ENCODE measurements around the gene BCAS4. TPM values are rescaled to one million over a fixed set of nuclear protein-coding genes. Genes with fewer than 3 reads are reported as not detected.

The BCAS4 gene
- total RNA-seq, 1 experiment from 2014 or later = 29.9 TPM

GRCh38 chr20:50911030-50911429, 116.2 kb downstream of the BCAS4 start:
- POLR2A ChIA-PET = interaction anchor here (0.5 to 2.0 kb wide), 5 partner anchors 13 to 120 kb away, joined by 3 to 23 read pairs (median 5); partner anchors contain the start of genes ADNP and DPM1

GRCh38 chr20:50911716-50912115, 116.9 kb downstream of the BCAS4 start:
- H3K27ac Mint-ChIP-seq (ENCODE audit: unreplicated experiment) = peak overlapping the region; percentile 22
- TF ChIP-seq CTCF (IDR thresholded peaks at IDR 0.05; ENCODE audit: insufficient read depth in 1 of 2, low read depth in 1 of 2, low read length in 1 of 2, severe bottlenecking in 1 of 2, unreplicated experiment in 1 of 2) = no peak
- Histone ChIP-seq H3K27me3 (replicated peaks; ENCODE audit: control insufficient read depth, insufficient read depth, low read length) (no peaks in the 10 kb centered on the region), H3K9me3 (no peaks in the 10 kb centered on the region), H3K36me3 (ENCODE audit: control insufficient read depth, insufficient read depth, low read length) (peaks cover 6% of the 10 kb centered on the region), H3K4me3 (ENCODE audit: low read depth, low read length) (no peak overlapping the region), H3K4me1 (peaks cover 54% of the 10 kb centered on the region)
- CTCF ChIA-PET = interaction anchor here (0.9 to 2.4 kb wide), 7 partner anchors 18 to 121 kb away, joined by 3 to 17 read pairs (median 8); partner anchors contain the start of genes ADNP and BCAS4
- H3K4me1 Mint-ChIP-seq (ENCODE audit: low read depth, unreplicated experiment) = peaks cover 73% of the 10 kb centered on the region
- intact Hi-C loops (cut with micrococcal nuclease; ENCODE audit: unreplicated experiment) = loop anchor here (1.0 to 10.0 kb wide), 3 partner anchors 16 to 397 kb away; partner anchors contain the start of gene PTPN1
- H3K4me3 Mint-ChIP-seq (ENCODE audit: unreplicated experiment) = peak overlapping the region; percentile 44
- peak in 1 of 2 experiments; percentile 54 for DNase-seq
- BruUV-seq (replicated peaks) = no TSS peak
- no peaks in the 10 kb centered on the region for H3K9me3 Mint-ChIP-seq (ENCODE audit: unreplicated experiment)
- no peaks in the 10 kb centered on the region for H3K27me3 Mint-ChIP-seq (ENCODE audit: insufficient read depth, unreplicated experiment)
- POLR2A ChIA-PET = interaction anchor here (0.7 to 2.0 kb wide), 4 partner anchors 12 to 121 kb away, joined by 3 to 23 read pairs (median 5); partner anchors contain the start of genes ADNP and DPM1
- H3K36me3 Mint-ChIP-seq (ENCODE audit: insufficient read depth, unreplicated experiment) = peaks cover 81% of the 10 kb centered on the region

More at GRCh38 chr20:50911030-50911429, 116.2 kb downstream of the BCAS4 start:
- H3K9me3 Mint-ChIP-seq (ENCODE audit: unreplicated experiment) = no peaks in the 10 kb centered on the region
- H3K36me3 Mint-ChIP-seq (ENCODE audit: insufficient read depth, unreplicated experiment) = peaks cover 82% of the 10 kb centered on the region
- H3K36me3 ChIP-seq (ENCODE audit: control insufficient read depth, insufficient read depth, low read length) = peaks cover 6% of the 10 kb centered on the region
- intact Hi-C loops (cut with micrococcal nuclease; ENCODE audit: unreplicated experiment) = loop anchor here (1.0 to 10.0 kb wide), 3 partner anchors 16 to 396 kb away; partner anchors contain the start of gene PTPN1
- H3K27ac Mint-ChIP-seq (ENCODE audit: unreplicated experiment) = peak overlapping the region; percentile 22
- no TSS peak for BruUV-seq (replicated peaks)
- peaks cover 47% of the 10 kb centered on the region for H3K4me1 ChIP-seq
- H3K4me3 ChIP-seq (ENCODE audit: low read depth, low read length) = no peak overlapping the region
- TF ChIP-seq CTCF (IDR thresholded peaks at IDR 0.05; ENCODE audit: insufficient read depth in 1 of 2, low read depth in 1 of 2, low read length in 1 of 2, severe bottlenecking in 1 of 2, unreplicated experiment in 1 of 2) = no peak
- no peaks in the 10 kb centered on the region for H3K9me3 ChIP-seq
- DNase-seq = no peak
- H3K27me3 ChIP-seq (replicated peaks; ENCODE audit: control insufficient read depth, insufficient read depth, low read length) = no peaks in the 10 kb centered on the region
- CTCF ChIA-PET = interaction anchor here (0.5 to 2.4 kb wide), 7 partner anchors 18 to 248 kb away, joined by 3 to 17 read pairs (median 8); partner anchors contain the start of genes ADNP and BCAS4
- no peaks in the 10 kb centered on the region for H3K27me3 Mint-ChIP-seq (ENCODE audit: insufficient read depth, unreplicated experiment)
- no peak overlapping the region for H3K4me3 Mint-ChIP-seq (ENCODE audit: unreplicated experiment)
- H3K4me1 Mint-ChIP-seq (ENCODE audit: low read depth, unreplicated experiment) = peaks cover 66% of the 10 kb centered on the region

- Mint-ChIP-seq H3K4me1 (ENCODE audit: low read depth, unreplicated experiment) (peaks cover 82% of the 10 kb centered on the region), H3K27ac (ENCODE audit: unreplicated experiment) (peak overlapping the region; percentile 75), H3K4me3 (ENCODE audit: unreplicated experiment) (no peak overlapping the region), H3K27me3 (ENCODE audit: insufficient read depth, unreplicated experiment) (no peaks in the 10 kb centered on the region), H3K36me3 (ENCODE audit: insufficient read depth, unreplicated experiment) (peaks cover 80% of the 10 kb centered on the region), H3K9me3 (ENCODE audit: unreplicated experiment) (no peaks in the 10 kb centered on the region)
- Histone ChIP-seq H3K4me3 (ENCODE audit: low read depth, low read length) (no peak overlapping the region), H3K9me3 (no peaks in the 10 kb centered on the region), H3K4me1 (peaks cover 64% of the 10 kb centered on the region), H3K27me3 (replicated peaks; ENCODE audit: control insufficient read depth, insufficient read depth, low read length) (no peaks in the 10 kb centered on the region), H3K36me3 (ENCODE audit: control insufficient read depth, insufficient read depth, low read length) (peaks cover 1% of the 10 kb centered on the region; the same call in 1 of the 2 replicates)
- intact Hi-C loops (cut with micrococcal nuclease; ENCODE audit: unreplicated experiment) = loop anchor here (5.0 to 10.0 kb wide), 2 partner anchors 122 to 399 kb away; partner anchors contain the start of gene PTPN1
- no TSS peak for BruUV-seq (replicated peaks)
- no peak for TF ChIP-seq CTCF (IDR thresholded peaks at IDR 0.05; ENCODE audit: insufficient read depth in 1 of 2, low read depth in 1 of 2, low read length in 1 of 2, severe bottlenecking in 1 of 2, unreplicated experiment in 1 of 2)
- DNase-seq = no peak
- ChIA-PET CTCF (no interaction called here), POLR2A (no interaction called here)
Measured at GRCh38 chr20:50913690-50914375, 119.0 kb downstream of the BCAS4 start.

Data from Caco-2 (cell line).